ENCODE results near the gene ABCB7.
"Not testable (repeated sequence)": the region's sequence is repeated elsewhere in the genome, so short reads cannot be mapped to it uniquely, and the experiment has no call there.

The ABCB7 gene

DNA sequence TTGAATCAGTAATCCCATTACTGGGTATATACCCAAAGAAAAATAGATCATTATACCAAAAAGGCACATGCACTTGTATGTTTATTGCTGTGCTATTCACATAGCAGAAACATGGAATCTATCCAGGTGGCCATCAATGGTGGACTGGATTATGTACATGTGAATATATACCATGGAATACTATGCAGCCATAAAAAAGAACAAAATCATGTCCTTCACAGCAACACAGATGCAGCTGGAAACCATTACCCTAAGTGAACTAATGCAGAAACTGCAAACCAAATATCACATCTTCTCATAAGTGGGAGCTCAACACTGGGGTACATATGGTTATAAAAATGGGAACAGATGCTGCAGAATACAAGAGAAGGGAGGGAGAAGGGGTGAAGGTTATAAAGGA is 110.7 kb downstream of the ABCB7 start:
- no peaks in the 10 kb centered on the region for H3K36me3 ChIP-seq (ENCODE audit: control insufficient read depth, insufficient read depth, low read length)
- DNase-seq (ENCODE audit: extremely low read depth, insufficient read length): no peak

DNA sequence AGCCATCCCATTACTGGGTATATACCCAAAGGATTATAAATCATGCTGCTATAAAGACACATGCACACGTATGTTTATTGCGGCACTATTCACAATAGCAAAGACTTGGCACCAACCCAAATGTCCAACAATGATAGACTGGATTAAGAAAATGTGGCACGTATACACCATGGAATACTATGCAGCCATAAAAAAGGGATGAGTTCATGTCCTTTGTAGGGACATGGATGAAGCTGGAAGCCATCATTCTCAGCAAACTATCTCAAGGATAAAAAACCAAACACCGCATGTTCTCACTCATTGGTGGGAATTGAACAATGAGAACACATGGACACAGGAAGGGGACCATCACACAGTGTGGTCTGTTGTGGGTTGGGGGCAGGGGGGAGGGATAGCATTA is 111.9 kb downstream of the ABCB7 start:
- not testable (repeated sequence) for H3K4me3 ChIP-seq (replicated peaks; ENCODE audit: low read depth, low read length); DNase-seq (ENCODE audit: extremely low read depth, insufficient read length); H3K36me3 ChIP-seq (ENCODE audit: control insufficient read depth, insufficient read depth, low read length); H3K27me3 ChIP-seq (replicated peaks; ENCODE audit: control insufficient read depth, insufficient read depth, low read length)

More for the DNA sequence above, 110.7 kb downstream of the ABCB7 start:
- Histone ChIP-seq H3K27me3 (replicated peaks; ENCODE audit: control insufficient read depth, insufficient read depth, low read length) (no peaks in the 10 kb centered on the region), H3K4me3 (replicated peaks; ENCODE audit: low read depth, low read length) (no peak overlapping the region)
- TF ChIP-seq, protein P1, sequence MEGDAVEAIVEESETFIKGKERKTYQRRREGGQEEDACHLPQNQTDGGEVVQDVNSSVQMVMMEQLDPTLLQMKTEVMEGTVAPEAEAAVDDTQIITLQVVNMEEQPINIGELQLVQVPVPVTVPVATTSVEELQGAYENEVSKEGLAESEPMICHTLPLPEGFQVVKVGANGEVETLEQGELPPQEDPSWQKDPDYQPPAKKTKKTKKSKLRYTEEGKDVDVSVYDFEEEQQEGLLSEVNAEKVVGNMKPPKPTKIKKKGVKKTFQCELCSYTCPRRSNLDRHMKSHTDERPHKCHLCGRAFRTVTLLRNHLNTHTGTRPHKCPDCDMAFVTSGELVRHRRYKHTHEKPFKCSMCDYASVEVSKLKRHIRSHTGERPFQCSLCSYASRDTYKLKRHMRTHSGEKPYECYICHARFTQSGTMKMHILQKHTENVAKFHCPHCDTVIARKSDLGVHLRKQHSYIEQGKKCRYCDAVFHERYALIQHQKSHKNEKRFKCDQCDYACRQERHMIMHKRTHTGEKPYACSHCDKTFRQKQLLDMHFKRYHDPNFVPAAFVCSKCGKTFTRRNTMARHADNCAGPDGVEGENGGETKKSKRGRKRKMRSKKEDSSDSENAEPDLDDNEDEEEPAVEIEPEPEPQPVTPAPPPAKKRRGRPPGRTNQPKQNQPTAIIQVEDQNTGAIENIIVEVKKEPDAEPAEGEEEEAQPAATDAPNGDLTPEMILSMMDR (IDR thresholded peaks at IDR 0.05; ENCODE audit: insufficient read depth, low read length, poor library complexity, severe bottlenecking): no peak

DNA sequence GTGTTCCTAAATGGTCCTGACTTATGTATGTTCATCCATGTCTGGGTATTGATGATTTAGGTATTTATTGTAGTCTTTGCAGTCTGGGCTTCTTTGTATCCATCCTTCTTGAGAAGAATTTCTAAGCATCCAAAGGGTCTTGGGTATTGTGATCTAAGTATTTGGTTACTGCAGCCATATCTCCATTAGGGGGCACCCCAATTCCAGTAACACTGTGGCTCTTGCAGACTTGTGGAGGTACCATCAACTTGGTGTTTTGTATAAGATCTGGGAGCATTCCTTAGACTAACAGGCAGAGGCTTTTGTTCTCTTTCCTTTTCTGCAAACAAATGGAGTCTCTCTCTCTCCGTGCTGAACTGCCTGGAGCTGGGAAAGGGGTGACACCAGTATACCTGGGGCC is 117.2 kb downstream of the ABCB7 start:
- no peaks in the 10 kb centered on the region for H3K27me3 ChIP-seq (replicated peaks; ENCODE audit: control insufficient read depth, insufficient read depth, low read length)
- H3K36me3 ChIP-seq (ENCODE audit: control insufficient read depth, insufficient read depth, low read length): no peaks in the 10 kb centered on the region
- TF ChIP-seq, protein P1 (IDR thresholded peaks at IDR 0.05; ENCODE audit: insufficient read depth, low read length, poor library complexity, severe bottlenecking): peak; percentile 35
- H3K4me3 ChIP-seq (replicated peaks; ENCODE audit: low read depth, low read length): no peak overlapping the region
- DNase-seq (ENCODE audit: extremely low read depth, insufficient read length): no peak
